Measurements from ENCODE around the gene UGCG.
"Not testable (repeated sequence)": the region's sequence is repeated elsewhere in the genome, so short reads cannot be mapped to it uniquely, and the experiment has no call there.

The UGCG gene

DNA sequence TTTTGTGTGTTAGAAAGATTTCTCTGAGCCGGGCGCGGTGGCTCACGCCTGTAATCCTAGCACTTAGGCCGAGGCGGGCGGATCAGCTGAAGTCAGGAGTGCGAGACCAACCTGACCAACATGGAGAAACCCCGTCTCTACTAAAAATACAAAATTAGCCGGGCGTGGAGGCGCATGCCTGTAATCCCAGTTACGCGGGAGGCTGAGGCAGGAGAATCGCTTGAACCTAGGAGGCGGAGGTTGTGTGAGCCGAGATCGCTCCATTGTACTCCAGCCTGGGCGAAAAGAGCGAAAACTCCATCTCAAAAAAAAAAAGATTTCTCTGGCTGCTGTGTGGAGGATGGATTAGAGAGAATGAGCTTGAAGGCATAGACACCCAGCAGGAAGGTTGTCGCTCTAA lies 51.5 kb downstream of the UGCG start:
- intact Hi-C loops (cut with DNase I) = not testable (repeated sequence)
- peak in 1 of 10 donors; percentile 50 for DNase-seq

DNA sequence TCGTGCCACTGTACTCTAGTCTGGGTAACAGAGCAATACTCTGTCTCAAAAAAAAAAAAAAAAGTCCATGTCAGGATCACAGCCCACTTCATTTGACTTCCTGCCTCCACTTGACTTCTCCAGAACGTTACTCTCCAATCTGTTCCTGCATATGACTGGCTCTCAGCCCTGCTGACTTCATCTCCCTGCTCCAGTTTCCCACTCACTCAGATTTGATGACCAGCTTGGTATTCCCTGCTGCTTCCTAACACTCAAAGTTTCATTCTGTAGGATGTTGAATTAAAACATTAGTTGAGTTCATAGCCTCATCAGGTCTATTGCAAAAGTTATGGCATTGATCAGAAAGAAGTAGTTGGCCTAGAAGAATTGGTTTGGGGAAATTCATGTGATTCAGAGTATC lies 52.3 kb downstream of the UGCG start:
- intact Hi-C loops (cut with DNase I) = no loop called here
- DNase-seq = no peak

DNA sequence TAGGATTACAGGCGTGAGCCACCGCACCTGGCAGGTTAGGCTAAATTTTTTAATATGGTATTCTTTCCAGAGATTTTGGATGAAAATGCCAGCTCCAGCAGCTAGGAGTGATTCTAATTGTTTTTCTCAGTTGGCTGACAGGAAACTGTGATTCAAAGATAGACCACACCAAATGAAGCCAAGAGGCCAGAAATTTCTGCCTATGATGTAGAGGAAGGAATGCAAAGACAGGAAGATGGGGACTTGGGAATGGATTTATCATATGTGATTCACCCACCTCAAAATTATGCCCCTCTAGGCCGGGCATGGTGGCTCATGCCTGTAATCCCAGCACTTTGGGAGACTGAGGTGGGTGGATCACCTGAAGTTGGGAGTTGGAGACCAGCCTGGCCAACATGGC lies 53.3 kb downstream of the UGCG start:
- DNase-seq = no peak
- intact Hi-C loops (cut with DNase I) = no loop called here

DNA sequence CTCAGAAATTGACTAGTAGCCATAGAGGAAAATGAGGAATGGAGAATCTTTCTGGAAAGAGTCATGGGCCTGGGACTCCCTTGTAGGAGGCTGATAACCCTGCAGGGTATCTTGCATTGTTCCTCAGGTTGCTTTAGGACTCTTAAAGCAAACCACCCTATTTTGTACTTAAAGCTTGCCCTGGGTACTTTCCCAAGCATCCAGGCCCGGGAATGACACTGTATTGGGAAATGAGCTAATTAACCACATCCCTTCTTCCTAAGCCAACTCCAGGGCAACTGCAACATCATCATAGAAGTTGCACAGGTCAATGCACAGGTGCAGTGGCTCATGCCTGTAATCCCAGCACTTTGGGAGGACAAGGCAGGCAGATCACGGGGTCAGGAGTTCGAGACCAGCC lies 55.9 kb downstream of the UGCG start:
- intact Hi-C loops (cut with DNase I) = no loop called here
- no peak for DNase-seq

DNA sequence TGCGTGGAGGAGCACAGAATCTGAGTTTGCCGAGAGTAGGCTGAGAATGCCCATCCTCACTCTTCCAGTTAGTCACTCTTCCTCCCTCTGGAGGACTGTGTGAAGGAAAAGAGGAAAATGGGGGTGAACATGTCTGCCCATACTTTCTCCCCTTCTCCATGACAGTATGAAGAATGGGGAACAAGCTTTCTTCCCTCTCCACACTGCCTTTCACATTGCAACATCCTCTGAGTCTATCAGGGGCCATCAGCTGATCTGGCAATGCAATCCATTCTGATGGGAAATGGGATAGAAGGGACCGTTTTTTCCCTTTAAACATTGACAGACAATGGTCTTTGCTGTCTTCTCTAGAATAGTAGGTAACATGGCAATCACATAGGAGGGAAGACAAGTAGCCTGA lies 56.8 kb downstream of the UGCG start:
- intact Hi-C loops (cut with DNase I) = no loop called here
- no peak for DNase-seq

DNA sequence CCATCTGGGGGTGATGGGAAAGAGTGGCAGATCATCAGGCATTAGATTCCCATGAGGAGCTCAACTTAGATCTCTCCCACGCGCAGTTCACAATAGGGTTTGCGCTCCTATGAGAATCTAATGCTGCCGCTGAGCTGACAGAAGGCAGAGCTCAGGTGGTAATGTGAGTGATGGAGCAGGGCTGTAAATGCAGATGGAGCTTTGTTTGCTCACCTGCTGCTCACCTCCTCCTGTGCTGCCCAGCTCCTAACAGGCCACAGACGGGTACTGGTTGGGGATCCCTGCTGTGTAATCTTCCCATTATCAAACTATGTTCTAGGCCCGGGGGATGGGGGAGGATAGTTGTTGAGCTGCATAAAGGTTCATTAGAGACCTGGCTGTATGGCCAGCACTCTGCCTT lies 58.4 kb downstream of the UGCG start:
- intact Hi-C loops (cut with DNase I) = no loop called here
- DNase-seq = no peak

DNA sequence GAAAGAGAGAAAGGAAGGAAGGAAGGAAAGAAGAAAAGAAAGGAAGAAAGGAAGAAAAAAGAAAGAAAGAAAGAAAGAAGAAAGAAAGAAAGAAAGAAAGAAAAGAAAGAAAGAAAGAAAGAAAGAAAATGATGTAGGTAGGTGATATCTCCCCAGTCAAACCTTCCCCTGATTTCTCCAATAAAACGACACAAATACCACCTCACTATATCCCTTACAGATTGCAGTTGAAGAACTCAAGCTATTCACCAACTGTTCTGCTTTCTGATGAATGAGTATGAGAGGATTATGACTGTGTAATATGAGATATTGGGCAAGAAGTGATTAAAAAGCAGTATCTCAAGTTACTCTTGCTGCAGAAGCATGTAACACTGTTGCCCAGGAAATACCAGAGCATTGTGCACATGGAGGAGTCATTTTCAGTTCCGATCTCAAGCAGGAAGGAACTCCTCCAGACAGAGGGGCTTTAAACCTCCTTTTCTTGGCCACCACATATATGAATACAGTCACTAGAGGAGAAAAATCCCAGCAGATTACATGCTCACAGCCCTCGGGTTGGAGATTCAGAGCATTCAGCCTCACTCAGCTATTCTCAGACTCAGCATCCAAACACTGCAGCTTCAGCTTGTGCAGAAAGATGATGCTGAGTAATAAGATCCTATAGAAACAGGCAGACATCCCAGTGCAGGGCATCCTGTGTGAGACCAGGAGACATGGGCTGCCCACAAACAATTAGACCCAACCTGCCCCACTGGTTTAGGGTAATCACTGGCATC lies 61.4 kb downstream of the UGCG start:
- DNase-seq = peak in 2 of 10 donors; percentile 4 to 16
- intact Hi-C loops (cut with DNase I) = no loop called here

DNA sequence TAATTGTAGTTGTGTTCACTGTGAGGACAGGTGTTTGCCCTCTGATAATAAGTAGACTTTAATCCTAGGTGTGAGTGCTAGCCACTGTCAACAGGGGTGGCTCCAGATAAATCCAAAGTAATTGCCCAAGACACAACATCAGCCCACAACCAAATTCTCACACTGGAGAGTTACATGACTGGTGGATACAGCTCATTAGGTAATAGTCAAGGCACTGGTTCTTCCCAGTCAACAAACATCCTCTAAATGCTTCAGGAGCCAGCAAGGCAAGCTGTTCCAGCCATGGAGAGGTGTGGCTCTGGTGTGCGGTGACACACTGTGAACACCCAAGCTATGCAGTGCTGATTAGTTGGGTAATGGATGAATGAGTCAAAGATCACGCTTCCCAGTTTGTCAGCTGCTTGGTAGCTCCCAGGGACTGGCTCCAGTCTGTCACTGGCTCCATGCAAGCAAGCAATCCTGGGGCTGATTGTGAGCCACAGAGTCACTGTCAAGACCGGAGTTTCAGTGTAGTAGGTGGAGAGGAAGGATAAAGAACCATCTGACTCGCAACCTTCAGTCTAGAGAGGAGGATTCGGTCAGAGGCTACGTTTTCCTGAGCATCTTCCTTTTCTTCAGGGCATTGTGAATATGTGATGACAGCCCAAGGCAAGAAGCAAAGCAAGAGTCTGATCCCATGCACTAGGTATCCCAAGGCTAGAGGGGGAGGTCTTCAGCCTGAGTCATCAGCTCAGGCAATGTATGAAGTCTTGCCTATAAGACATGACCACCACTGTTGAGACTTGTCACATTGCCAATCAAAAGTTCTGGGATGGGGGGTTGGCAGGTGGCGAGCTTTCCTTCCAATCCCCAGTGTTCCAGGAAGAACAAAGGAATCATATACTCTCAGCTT lies 63.1 kb downstream of the UGCG start:
- intact Hi-C loops (cut with DNase I) = no loop called here
- no peak for DNase-seq

DNA sequence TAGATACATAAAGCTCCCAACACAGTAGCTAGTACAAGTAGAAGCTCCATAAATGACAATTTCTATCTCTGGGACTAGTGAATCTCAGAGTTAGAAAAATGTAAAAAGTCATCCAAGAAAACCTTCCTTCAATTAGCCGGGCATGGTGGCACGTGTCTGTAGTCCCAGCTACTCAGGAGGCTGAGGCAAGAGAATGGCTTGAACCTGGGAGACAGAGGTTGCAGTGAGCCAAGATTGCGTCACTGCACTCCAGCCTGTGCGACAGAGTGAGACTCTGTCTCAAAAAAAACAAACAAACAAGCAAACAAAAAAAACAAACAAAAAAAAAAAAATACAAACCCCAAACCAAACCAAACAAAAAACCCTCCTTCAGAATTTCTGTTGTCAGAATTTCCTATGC lies 63.9 kb downstream of the UGCG start:
- DNase-seq; intact Hi-C loops (cut with DNase I): not testable (repeated sequence)

DNA sequence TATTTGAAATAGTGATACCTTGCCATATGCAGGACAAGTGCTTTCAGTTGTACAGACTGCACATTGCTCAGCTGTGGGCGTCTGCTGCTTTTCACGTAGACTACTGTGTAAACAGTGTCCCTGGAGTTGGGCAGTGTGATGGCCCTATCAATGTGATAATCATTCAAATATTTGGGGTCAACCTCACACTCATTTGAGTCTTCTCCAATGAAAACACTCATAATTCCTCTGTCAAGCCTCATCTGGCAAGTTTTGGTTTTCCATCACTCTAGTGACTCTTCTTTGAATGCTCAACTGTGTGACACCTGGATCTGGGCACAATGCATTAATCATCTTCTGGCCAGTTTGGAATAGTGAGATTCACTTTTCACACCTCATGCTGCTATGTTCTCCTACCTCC lies 64.4 kb downstream of the UGCG start:
- intact Hi-C loops (cut with DNase I) = no loop called here
- no peak for DNase-seq

DNA sequence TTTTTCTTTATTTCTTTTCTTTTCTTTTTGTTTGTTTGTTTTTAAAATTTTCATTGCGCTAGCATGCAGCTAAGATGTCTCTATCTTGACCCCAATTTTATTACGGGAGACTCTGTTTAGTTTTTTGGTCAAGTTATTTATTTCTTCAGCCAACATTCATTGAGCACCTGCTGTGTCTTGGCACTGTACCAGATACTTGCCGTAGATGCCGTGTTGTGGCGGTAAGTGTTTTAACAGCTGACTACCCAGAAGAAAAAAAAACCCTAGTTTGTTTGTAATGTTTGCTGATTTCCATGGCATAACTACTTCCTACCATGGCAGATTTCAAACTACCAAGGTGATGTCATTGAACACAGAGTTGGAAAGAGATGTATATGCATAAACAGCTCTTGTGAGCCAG lies 65.0 kb downstream of the UGCG start:
- intact Hi-C loops (cut with DNase I) = no loop called here

DNA sequence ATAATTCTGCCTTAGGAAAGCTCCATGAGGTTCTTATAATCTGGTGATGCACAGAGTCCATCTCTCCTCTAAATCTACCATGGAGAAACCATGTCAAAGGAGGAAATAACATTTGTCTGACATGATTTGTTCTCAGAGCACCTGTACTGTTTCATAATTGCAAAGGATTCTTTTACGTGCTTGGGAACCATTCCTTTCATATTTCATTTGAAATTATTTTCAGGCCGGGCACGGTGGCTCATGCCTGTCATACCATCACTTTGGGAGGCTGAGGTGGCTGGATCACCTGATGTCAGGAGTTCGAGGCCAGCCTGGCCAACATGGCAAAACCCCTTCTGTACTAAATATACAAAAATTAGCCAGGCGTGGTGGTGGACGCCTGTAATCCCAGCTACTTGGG lies 65.4 kb downstream of the UGCG start:
- intact Hi-C loops (cut with DNase I) = no loop called here
- DNase-seq = peak in 1 of 10 donors; percentile 23

More for the DNA sequence above, 65.0 kb downstream of the UGCG start:
- no peak for DNase-seq

DNA sequence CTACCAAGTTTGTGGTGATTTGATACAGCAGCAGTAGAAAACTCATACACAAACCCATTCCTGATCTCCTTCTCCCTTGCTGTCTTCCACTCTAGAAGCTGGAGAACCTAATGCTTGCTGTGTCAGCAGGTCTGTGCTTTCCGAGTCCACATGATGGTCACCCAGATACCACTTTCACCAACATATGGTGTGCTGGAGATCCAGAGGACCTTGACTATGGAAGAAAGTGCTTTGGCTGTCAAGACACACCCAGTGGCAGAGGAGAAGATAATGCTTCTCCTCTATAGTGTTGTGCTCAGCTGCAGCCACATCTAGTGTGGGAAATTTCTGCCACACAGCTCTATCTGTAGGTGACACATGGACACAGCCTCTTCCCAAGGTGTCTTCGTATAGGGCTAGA lies 67.4 kb downstream of the UGCG start:
- intact Hi-C loops (cut with DNase I) = no loop called here
- DNase-seq = no peak

DNA sequence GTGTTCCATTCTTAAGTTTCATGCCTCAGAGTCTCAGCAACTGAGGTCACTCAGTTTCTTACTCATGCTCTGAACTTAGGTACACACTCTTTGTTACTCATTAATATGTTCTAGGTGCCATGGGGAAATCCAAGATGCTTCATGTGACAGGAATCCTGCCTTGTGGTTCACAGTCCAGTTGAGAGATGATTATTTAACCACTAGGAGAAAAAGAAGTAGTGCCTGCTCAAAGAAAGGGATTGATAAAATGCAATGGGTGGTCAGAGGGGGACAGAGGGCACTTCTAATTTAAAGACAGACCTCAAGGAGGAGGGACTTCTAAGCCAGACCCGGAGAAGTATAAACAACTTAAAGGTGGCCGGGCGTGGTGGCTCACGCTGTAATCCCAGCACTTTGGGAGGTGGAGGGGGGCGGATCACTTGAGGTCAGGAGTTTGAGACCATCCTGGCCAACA lies 69.0 kb downstream of the UGCG start:
- peak in 1 of 10 donors; percentile 62 for DNase-seq
- intact Hi-C loops (cut with DNase I) = no loop called here

DNA sequence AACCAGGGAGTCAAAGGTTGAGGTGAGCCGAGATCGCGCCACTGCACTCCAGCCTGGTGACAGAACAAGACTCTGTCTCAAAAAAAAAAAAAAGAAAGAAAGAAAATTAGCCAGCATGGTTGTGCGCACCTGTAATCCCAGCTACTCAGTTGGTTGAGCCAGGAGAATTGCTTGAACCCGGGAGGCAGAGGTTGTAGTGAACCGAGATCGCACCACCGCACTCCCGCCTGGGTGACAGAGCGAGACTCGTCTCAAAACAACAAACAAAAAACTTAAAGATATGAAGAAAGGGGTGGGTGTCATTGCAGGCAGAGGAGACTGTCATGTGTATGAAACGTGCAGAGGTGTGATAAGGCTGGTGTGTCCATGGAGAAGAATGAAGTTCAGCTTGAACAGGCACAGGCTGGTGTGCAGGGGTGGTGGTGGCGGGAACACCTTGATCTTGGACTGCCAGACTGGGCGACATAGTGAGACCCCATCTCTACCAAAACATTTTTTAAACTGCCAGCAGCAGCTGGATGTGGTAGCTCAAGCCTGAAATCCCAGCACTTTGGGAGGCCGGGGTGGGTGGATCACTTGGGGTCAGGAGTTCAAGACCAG lies 69.6 kb downstream of the UGCG start:
- intact Hi-C loops (cut with DNase I) = no loop called here
- DNase-seq = peak in 1 of 10 donors; percentile 26

DNA sequence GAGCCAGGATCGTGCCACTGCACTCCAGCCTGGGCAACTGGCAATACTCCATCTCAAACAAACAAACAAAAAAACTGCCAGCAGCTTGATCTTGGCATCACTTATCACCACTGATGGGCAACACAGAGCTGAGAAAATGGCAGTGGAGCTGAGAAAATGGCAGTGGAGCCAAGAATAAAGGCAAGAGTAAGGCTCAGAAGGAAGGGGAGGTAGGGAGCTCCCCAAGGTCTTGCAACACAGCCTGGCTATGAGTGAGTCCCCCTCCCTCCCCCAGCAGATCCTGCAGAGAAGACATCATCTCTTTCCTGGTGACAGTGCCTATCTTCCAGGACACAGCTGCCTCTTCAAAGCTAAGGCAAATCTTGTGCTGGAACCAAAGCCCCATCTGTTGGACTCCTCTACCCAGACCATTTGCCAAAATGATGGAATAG lies 70.3 kb downstream of the UGCG start:
- intact Hi-C loops (cut with DNase I) = no loop called here
- peak in 1 of 10 donors; percentile 7 for DNase-seq

DNA sequence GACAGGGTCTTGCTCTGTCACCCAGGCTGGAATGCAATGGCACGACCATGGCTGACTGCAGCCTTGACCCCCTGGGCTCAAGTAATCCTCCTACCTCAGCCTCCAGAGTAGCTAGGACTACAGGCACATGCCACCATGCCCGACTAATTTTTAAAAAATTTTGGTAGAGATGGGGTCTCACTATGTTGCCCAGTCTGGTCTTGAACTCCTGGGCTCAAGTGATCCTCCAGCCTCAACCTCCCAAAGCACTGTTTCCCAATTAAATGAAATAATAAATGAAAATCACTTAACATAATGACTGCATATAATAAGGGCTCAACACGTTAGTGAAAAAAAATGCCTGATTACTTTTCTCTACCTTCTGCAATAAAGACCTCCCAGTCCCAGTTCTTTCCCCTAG lies 71.0 kb downstream of the UGCG start:
- intact Hi-C loops (cut with DNase I) = no loop called here
- DNase-seq = peak in 1 of 10 donors; percentile 6

DNA sequence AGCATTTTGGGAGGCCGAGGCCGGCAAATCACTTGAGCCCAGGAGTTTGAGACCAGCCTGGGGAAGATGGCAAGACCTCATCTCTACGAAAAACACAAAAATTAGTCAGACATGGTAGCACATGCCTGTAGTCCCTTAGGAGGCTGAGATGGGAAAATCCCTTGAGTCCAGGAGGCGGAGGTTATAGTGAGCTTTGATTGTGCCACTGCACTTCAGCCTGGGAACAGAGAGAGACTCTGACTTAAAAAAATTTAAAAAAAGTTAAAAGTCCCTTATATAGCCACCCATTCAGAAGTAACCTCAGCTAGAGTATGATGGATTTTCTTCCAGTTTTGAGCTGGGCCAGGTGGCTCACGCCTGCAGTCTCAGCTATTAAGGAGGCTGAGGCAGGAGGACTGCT lies 72.4 kb downstream of the UGCG start:
- DNase-seq = peak in 1 of 10 donors; percentile 16
- intact Hi-C loops (cut with DNase I) = no loop called here

DNA sequence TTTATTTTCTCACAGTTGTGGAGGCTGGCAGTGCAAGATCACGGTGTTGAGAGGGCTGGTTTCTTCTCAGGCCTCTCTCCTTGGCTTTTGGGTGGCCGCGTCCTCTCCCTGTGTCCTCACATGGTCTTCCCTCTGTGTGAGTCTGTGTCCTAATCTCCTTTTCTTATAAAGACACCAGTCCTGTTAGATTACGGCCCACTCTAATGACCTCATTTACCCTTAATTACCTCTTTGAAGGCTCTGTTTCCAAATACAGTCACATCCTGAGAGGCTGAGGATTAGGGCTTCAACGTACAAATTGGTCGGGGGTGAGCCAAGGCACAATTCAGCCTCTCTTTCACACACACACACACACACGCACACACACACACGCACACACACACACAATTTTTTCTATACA lies 73.0 kb downstream of the UGCG start:
- peak in 1 of 10 donors; percentile 9 for DNase-seq
- intact Hi-C loops (cut with DNase I) = no loop called here

DNA sequence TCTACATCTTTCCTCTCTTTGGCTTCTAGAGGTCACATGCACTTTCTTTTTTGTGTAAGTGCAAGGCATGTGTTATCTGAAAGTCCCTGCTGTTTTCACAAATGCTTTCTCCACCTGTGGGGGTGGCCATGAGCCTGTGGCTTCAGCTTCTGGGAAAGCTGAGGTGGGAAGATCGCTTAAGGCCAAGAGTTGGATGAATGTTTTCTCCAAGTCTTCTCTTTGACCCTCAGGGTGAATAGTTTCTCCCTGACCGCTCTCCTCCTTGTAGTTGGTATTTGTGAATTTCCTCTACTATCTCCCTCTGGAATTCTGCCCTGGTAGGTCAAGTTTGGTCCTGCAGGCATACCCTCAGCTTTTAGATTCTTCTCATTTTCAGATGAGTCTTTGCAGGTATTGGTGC lies 74.2 kb downstream of the UGCG start:
- intact Hi-C loops (cut with DNase I) = no loop called here
- peak in 1 of 10 donors; percentile 8 for DNase-seq

DNA sequence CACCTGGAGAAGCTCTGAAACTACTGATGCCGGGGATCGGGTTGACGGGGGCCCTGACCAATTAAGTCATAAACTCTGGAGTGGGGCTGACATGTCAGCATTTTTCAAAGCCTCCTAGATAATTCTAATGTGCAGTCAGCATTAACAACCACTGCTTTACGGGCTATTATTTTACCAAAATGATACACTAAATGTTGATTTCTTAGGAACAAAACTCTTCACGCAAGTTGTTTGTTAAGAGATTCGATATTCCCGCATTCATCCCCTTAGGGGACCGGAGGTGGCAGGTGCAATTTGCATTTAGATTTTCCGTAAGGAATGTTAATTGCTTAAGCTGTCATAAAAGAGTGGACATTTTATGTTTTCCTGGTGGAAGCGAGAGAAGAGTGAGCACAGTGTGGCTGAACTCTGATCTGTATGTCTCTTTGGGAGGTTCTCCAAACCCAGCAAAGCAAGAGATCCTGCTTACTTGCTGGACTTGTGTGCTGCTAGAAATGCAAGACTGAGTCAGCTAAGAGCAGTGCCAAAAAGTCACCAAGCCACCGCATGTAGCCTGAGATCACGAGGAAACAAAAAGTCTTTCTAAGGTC lies 77.6 kb downstream of the UGCG start:
- DNase-seq = no peak
- intact Hi-C loops (cut with DNase I) = no loop called here
